Right atrium auricular region (tissue), 2 donors: ENCODE measurements around the gene ALG2. TPM values are rescaled to one million over a fixed set of nuclear protein-coding genes. Genes with fewer than 3 reads are reported as not detected.
A peak's percentile ranks its signal among the peaks of the same experiment; 100 is the strongest.

Experiments
- DNase-seq: peaks from one replicate; pipeline ENCODE4 v3.0.0-alpha.2; 2019; ENCODE audit warnings: low spot score
- H3K27ac ChIP-seq, 2 donors: fragments of 200-600 bp; sonication (generic); 1 replicate in 1 of 2; 2 replicates in 1 of 2; pipeline ENCODE4 v1.5.1; 2016 to 2019
- H3K27me3 ChIP-seq, 2 donors: fragments of 200-600 bp; sonication (generic); one replicate each; pipeline versions ENCODE4 v1.5.1 to v1.6.0; 2017 to 2019
- H3K36me3 ChIP-seq: fragments of 200-600 bp; sonication (generic); one replicate; pipeline ENCODE4 v1.5.1; 2016
- H3K4me1 ChIP-seq, 2 donors: fragments of 200-600 bp; sonication (generic); one replicate each; pipeline versions ENCODE4 v1.5.1 to v1.6.0; 2017 to 2019
- H3K4me3 ChIP-seq, 2 donors: fragments of 200-600 bp; sonication (generic); 1 replicate in 1 of 2; 2 replicates in 1 of 2; pipeline ENCODE4 v1.5.1; 2017 to 2019; ENCODE audit warnings: mild to moderate bottlenecking in 1 of 2, moderate library complexity in 1 of 2
- H3K9me3 ChIP-seq, 2 donors: fragments of 200-600 bp; sonication (generic); one replicate each; pipeline ENCODE4 v1.5.1; 2019
- CTCF ChIP-seq, 2 donors: fragments of 200-600 bp; sonication (generic); IDR thresholded peaks; one replicate each; pipeline ENCODE4 v1.5.1; 2019; ENCODE audit warnings: antibody characterized with exemption in 2 of 2
- total RNA-seq, 2 donors: library from RNA; depleted of rRNA; stranded (reverse); fragments of >200 nt; gene quantifications; one replicate each; pipeline ENCODE4 v1.1.0, GENCODE V29; 2016

Gene ALG2
- total RNA-seq, 2 donors from 2014 or later = 21.6 to 26.2 TPM

GRCh38 chr9:99189186-99189585 is 32.6 kb downstream of the ALG2 start:
- Histone ChIP-seq H3K27me3 (no peaks in the 10 kb centered on the region), H3K36me3 (no peaks in the 10 kb centered on the region), H3K9me3 (no peaks in the 10 kb centered on the region), H3K27ac (no peak overlapping the region), H3K4me3 (no peak overlapping the region), H3K4me1 (peaks cover 0 to 9% of the 10 kb centered on the region in 2 donors)
- no peak for DNase-seq
- no peak for TF ChIP-seq CTCF (IDR thresholded peaks at IDR 0.05)

- Histone ChIP-seq H3K27ac (no peak overlapping the region), H3K9me3 (no peaks in the 10 kb centered on the region), H3K27me3 (no peaks in the 10 kb centered on the region), H3K36me3 (no peaks in the 10 kb centered on the region), H3K4me3 (no peak overlapping the region), H3K4me1 (peaks cover 0 to 11% of the 10 kb centered on the region in 2 donors)
- TF ChIP-seq CTCF (IDR thresholded peaks at IDR 0.05) = no peak
- DNase-seq = no peak
Measured at GRCh38 chr9:99187311-99187710, 34.4 kb downstream of the ALG2 start.

- TF ChIP-seq CTCF (IDR thresholded peaks at IDR 0.05) = no peak
- peaks cover 0 to 11% of the 10 kb centered on the region in 2 donors for H3K4me1 ChIP-seq
- H3K27me3 ChIP-seq = no peaks in the 10 kb centered on the region
- DNase-seq = no peak
- no peaks in the 10 kb centered on the region for H3K36me3 ChIP-seq
- no peak overlapping the region for H3K27ac ChIP-seq
- no peak overlapping the region for H3K4me3 ChIP-seq
- no peaks in the 10 kb centered on the region for H3K9me3 ChIP-seq
Measured at GRCh38 chr9:99185934-99186333, 35.8 kb downstream of the ALG2 start.

GRCh38 chr9:99185348-99185632 is 36.5 kb downstream of the ALG2 start:
- peaks cover 0 to 11% of the 10 kb centered on the region in 2 donors for H3K4me1 ChIP-seq
- no peaks in the 10 kb centered on the region for H3K36me3 ChIP-seq
- H3K27ac ChIP-seq = no peak overlapping the region
- TF ChIP-seq CTCF (IDR thresholded peaks at IDR 0.05) = no peak
- no peak overlapping the region for H3K4me3 ChIP-seq
- H3K27me3 ChIP-seq = no peaks in the 10 kb centered on the region
- no peaks in the 10 kb centered on the region for H3K9me3 ChIP-seq
- no peak for DNase-seq

DNA sequence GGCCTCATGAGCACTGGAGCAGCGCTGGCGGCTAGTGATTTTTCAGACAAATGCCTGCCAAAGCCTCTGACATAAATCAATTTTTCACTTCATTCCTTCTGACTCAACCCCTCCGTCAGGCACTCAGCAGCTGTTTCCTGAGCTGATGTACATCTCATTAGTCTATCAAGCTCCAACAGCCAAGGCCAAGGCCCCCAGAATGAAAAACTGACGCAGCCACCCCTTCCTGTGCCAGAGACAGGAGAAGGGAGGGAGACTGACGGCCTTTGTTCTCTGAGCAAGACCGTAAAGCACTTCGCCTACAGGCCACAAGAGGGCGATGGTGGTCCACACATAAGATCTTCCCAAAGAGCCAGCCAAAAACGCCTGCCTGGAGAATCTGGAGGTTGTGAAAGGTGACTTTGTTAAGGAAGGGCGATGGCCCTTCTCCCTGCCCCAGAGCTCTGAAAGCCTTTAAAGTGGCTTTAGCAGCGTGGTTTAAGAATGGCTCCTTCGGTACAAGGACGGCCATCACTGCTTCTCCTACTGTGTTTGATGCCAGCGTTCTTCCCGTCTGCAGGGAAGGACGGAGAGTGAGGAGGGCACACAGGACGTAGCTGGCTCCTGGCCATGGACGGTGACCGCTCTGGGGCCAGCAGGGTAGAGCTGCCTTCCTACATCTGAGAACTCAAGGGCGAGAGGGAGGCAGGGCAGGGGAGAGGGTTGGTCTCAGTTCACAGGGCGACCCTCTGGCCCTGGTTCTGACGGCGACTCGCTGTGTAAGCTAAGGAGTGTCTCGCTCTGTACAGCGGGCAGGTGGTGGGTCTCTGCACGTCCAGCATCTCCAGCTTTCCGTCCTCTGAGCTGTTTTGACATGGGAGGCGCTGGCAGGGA is 37.0 kb downstream of the ALG2 start:
- H3K36me3 ChIP-seq = no peaks in the 10 kb centered on the region
- H3K27ac ChIP-seq = peak overlapping the region; percentile 30 to 59
- DNase-seq = peak; percentile 93
- H3K4me3 ChIP-seq = peak overlapping the region in 1 of 2 donors; percentile 43
- H3K9me3 ChIP-seq = no peaks in the 10 kb centered on the region
- TF ChIP-seq CTCF (IDR thresholded peaks at IDR 0.05) = peak; percentile 86 to 96
- H3K27me3 ChIP-seq = no peaks in the 10 kb centered on the region
- peaks cover 0 to 11% of the 10 kb centered on the region in 2 donors for H3K4me1 ChIP-seq

DNA sequence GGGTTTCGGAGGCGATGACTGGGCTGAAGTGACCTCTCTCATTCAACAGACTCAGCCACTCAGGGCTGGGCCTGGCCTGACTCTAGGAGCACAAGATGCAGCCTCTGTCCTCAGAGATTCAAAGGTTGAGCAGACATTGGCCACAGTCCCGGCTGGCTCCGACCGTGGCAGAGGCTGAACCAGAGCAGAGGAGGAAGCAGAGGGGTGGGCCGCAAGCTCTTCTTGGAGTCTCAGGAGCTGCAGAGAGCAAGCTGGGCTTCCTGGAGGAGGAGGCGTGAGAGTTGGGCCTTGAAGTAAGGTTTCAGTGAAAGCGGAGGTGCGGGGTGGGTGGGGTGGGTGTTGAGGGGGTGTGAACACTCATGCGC is 37.6 kb downstream of the ALG2 start:
- TF ChIP-seq CTCF (IDR thresholded peaks at IDR 0.05) = no peak
- Histone ChIP-seq H3K27ac (peak overlapping the region in 1 of 2 donors; percentile 30), H3K9me3 (no peaks in the 10 kb centered on the region), H3K4me1 (peaks cover 0 to 11% of the 10 kb centered on the region in 2 donors), H3K36me3 (no peaks in the 10 kb centered on the region), H3K4me3 (no peak overlapping the region), H3K27me3 (no peaks in the 10 kb centered on the region)
- peak; percentile 61 for DNase-seq
